Measurements from ENCODE around the gene ARID2.

Gene ARID2

GRCh38 chr12:45729233-45730083 lies at the start of gene ARID2:
ARID2 (plus strand) TSS chr12:45729706; CDS start chr12:45729837, 131 bp downstream.
- ATAC-seq (peak; percentile 33), DNase-seq (peak; percentile 74)

GRCh38 chr12:45680362-45680761 lies 49.1 kb upstream of the ARID2 start:
- ATAC-seq (no peak), DNase-seq (no peak)

GRCh38 chr12:45681465-45681864 lies 48.0 kb upstream of the ARID2 start:
- no peak for DNase-seq
- ATAC-seq, result peak; percentile 69

- ATAC-seq (peak; percentile 31), DNase-seq (no peak)
Measured at GRCh38 chr12:45685680-45686079, 43.8 kb upstream of the ARID2 start.

- DNase-seq (no peak), ATAC-seq (peak; percentile 74)
Measured at GRCh38 chr12:45687081-45688015, 42.2 kb upstream of the ARID2 start.

GRCh38 chr12:45688183-45688582 lies 41.3 kb upstream of the ARID2 start:
- ATAC-seq, result no peak

GRCh38 chr12:45695035-45695434 lies 34.5 kb upstream of the ARID2 start:
- ATAC-seq, result no peak
- no peak for DNase-seq

More at GRCh38 chr12:45688183-45688582, 41.3 kb upstream of the ARID2 start:
- DNase-seq, result no peak

GRCh38 chr12:45695606-45696005 lies 33.9 kb upstream of the ARID2 start:
- DNase-seq (no peak), ATAC-seq (no peak)

GRCh38 chr12:45696049-45696448 lies 33.5 kb upstream of the ARID2 start:
- DNase-seq, result no peak
- ATAC-seq, result peak; percentile 19

- ATAC-seq, result no peak
Measured at GRCh38 chr12:45697371-45697770, 32.1 kb upstream of the ARID2 start.

GRCh38 chr12:45701296-45701695 lies 28.2 kb upstream of the ARID2 start:
- ATAC-seq (no peak), DNase-seq (no peak)

More at GRCh38 chr12:45697371-45697770, 32.1 kb upstream of the ARID2 start:
- DNase-seq, result no peak

- DNase-seq, result no peak
- ATAC-seq, result no peak
Measured at GRCh38 chr12:45703942-45704341, 25.6 kb upstream of the ARID2 start.

GRCh38 chr12:45704968-45705367 lies 24.5 kb upstream of the ARID2 start:
- ATAC-seq, result no peak
- DNase-seq, result no peak

- DNase-seq (no peak), ATAC-seq (no peak)
Measured at GRCh38 chr12:45705404-45705803, 24.1 kb upstream of the ARID2 start.

GRCh38 chr12:45707241-45707857 lies 22.2 kb upstream of the ARID2 start:
- ATAC-seq (no peak), DNase-seq (no peak)

GRCh38 chr12:45708363-45708762 lies 21.1 kb upstream of the ARID2 start:
- ATAC-seq (no peak), DNase-seq (no peak)

GRCh38 chr12:45708901-45709300 lies 20.6 kb upstream of the ARID2 start:
- no peak for ATAC-seq
- DNase-seq, result no peak

- DNase-seq (no peak), ATAC-seq (no peak)
Measured at GRCh38 chr12:45712319-45712718, 17.2 kb upstream of the ARID2 start.

- DNase-seq, result no peak
- ATAC-seq, result no peak
Measured at GRCh38 chr12:45713078-45713477, 16.4 kb upstream of the ARID2 start.

GRCh38 chr12:45718306-45718705 lies 11.2 kb upstream of the ARID2 start:
- ATAC-seq (no peak), DNase-seq (no peak)

GRCh38 chr12:45720069-45720468 lies 9.4 kb upstream of the ARID2 start:
- no peak for DNase-seq
- ATAC-seq, result peak; percentile 25

- peak; percentile 65 for ATAC-seq
Measured at GRCh38 chr12:45721369-45721768, 8.1 kb upstream of the ARID2 start.

More at GRCh38 chr12:45721369-45721768, 8.1 kb upstream of the ARID2 start:
- DNase-seq, result no peak
